Activated naive CD8-positive, alpha-beta T cell treated with anti-CD3 and anti-CD28 coated beads for 36 hours (primary cell): ENCODE data around the gene TRIM5. TPM values are rescaled to one million over a fixed set of nuclear protein-coding genes. Genes with fewer than 3 reads are reported as not detected.
"Not testable (repeated sequence)": the region's sequence is repeated elsewhere in the genome, so short reads cannot be mapped to it uniquely, and the experiment has no call there.

Experiments
- DNase-seq: peaks from one replicate; pipeline ENCODE4 v3.0.0; 2021
- H3K27ac Mint-ChIP-seq: one replicate; pipeline ENCODE4 v1.8.0; 2022; ENCODE audit warnings: mild to moderate bottlenecking, moderate library complexity, mixed read lengths
- H3K27me3 Mint-ChIP-seq: one replicate; pipeline ENCODE4 v1.8.0; 2022; ENCODE audit warnings: mild to moderate bottlenecking, mixed read lengths
- H3K36me3 Mint-ChIP-seq: one replicate; pipeline ENCODE4 v1.8.0; 2021; ENCODE audit warnings: mild to moderate bottlenecking, mixed read lengths
- H3K4me1 Mint-ChIP-seq: one replicate; pipeline ENCODE4 v1.8.0; 2021; ENCODE audit warnings: mixed read lengths
- H3K4me3 Mint-ChIP-seq: one replicate; pipeline ENCODE4 v1.8.0; 2022; ENCODE audit warnings: mild to moderate bottlenecking, moderate library complexity, mixed read lengths
- H3K9me3 Mint-ChIP-seq: one replicate; pipeline ENCODE4 v1.8.0; 2022; ENCODE audit warnings: mixed read lengths
- total RNA-seq, 2 experiments: library from RNA; stranded (reverse); gene quantifications; one replicate each; pipeline ENCODE4 v1.2.3, GENCODE V29; 2021

TRIM5 gene, protein sequence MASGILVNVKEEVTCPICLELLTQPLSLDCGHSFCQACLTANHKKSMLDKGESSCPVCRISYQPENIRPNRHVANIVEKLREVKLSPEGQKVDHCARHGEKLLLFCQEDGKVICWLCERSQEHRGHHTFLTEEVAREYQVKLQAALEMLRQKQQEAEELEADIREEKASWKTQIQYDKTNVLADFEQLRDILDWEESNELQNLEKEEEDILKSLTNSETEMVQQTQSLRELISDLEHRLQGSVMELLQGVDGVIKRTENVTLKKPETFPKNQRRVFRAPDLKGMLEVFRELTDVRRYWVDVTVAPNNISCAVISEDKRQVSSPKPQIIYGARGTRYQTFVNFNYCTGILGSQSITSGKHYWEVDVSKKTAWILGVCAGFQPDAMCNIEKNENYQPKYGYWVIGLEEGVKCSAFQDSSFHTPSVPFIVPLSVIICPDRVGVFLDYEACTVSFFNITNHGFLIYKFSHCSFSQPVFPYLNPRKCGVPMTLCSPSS
- 10 to 100 TPM; 18.7 to 20.3 TPM for total RNA-seq

GRCh38 chr11:5684646-5685362 lies at the start of gene TRIM5:
Gene TRIM5, minus strand, starts transcription at chr11:5685074. Its CDS starts 4,897 bp downstream, at chr11:5680177.
- H3K9me3 Mint-ChIP-seq, result peaks cover 3% of the 10 kb centered on the region

DNA sequence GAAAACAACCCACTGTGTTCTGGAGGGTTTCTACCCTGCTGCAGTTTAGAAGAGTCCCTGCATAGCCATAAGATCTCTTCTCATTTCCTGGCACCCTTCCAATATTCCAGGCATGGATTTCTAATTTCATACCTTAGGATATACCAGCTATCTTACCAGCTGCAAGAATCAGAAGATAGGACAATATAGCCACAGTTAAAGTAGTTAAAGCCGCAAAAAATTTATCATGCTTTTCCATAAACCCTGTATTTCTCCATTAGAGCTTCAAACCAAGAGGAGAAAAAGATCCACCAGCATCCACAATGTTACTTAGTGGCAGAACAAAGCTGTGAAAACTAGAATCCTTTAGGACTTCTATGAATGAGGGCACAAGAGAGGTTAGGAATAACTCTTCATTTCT lies 42.8 kb upstream of the TRIM5 start:
- H3K4me1 Mint-ChIP-seq, result no peaks in the 10 kb centered on the region
- H3K9me3 Mint-ChIP-seq, result no peaks in the 10 kb centered on the region
- no peaks in the 10 kb centered on the region for H3K27me3 Mint-ChIP-seq
- H3K4me3 Mint-ChIP-seq, result no peak overlapping the region
- no peak overlapping the region for H3K27ac Mint-ChIP-seq
- no peak for DNase-seq
- no peaks in the 10 kb centered on the region for H3K36me3 Mint-ChIP-seq

More at GRCh38 chr11:5684646-5685362, at the start of gene TRIM5:
- H3K4me3 Mint-ChIP-seq, result peak within 1 kb of the TSS; percentile 87
- H3K4me1 Mint-ChIP-seq, result peaks cover 39% of the 10 kb centered on the region
- DNase-seq, result peak; percentile 81
- peaks cover 13% of the 10 kb centered on the region for H3K36me3 Mint-ChIP-seq
- peak within 1 kb of the TSS; percentile 99 for H3K27ac Mint-ChIP-seq
- H3K27me3 Mint-ChIP-seq, result no peaks in the 10 kb centered on the region

DNA sequence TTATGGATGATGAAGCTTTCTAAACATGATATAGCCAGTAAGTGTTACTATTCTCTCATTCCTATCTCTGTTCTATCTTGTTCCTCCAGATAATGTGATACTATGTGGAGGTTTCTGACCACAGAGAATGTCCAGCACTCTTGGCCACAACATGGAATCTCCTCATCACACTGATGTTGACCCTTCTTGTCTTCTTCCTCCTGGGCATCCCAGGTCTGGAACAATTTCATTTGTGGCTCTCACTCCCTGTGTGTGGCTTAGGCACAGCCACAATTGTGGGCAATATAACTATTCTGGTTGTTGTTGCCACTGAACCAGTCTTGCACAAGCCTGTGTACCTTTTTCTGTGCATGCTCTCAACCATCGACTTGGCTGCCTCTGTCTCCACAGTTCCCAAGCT lies 41.5 kb upstream of the TRIM5 start:
- H3K4me1 Mint-ChIP-seq, result no peaks in the 10 kb centered on the region
- H3K27me3 Mint-ChIP-seq, result no peaks in the 10 kb centered on the region
- H3K4me3 Mint-ChIP-seq, result no peak overlapping the region
- no peaks in the 10 kb centered on the region for H3K36me3 Mint-ChIP-seq
- no peak for DNase-seq
- H3K9me3 Mint-ChIP-seq, result no peaks in the 10 kb centered on the region
- no peak overlapping the region for H3K27ac Mint-ChIP-seq

- Mint-ChIP-seq H3K27me3 (no peaks in the 10 kb centered on the region), H3K27ac (no peak overlapping the region), H3K4me3 (no peak overlapping the region), H3K4me1 (no peaks in the 10 kb centered on the region), H3K36me3 (peaks cover 9% of the 10 kb centered on the region), H3K9me3 (no peaks in the 10 kb centered on the region)
- no peak for DNase-seq
Measured at GRCh38 chr11:5722622-5723021, 37.7 kb upstream of the TRIM5 start.

DNA sequence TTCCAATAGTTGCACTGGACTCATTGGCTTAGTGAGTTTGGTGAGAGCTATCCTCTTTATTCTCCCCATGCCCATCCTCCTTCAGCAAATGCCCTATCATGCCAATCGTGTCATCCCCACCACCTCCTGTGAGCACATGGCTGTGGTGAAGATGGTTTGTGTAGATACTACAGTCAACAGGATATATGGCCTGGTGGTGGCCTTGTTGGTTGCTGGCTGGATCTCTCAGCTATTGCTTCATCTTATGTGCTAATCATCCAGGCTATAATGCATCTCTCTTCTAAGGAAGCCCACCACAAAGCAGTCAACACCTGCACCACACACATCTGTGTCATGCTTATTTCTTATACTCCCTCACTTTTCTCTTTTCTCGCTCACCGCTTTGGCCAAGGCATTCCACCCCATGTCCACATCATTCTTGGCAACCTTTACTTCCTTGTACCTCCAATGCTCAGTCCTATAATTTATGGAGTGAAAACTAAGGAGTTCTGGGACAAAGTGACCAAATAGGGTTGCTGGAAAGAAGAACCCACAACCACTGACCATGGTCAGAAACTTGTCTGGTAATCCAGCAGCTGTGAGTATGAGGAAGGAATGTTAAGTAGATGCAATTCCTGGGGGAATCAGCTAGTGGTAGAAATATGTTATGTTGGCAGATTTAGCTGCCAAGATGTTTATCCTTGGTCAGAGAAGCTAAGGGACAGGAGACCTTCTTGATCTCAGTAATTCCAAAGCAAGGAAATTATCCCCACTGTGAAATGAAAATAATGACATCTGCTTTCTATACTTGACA lies 35.0 kb upstream of the TRIM5 start:
- H3K9me3 Mint-ChIP-seq, result peaks cover 2% of the 10 kb centered on the region
- H3K27ac Mint-ChIP-seq, result no peak overlapping the region
- no peaks in the 10 kb centered on the region for H3K27me3 Mint-ChIP-seq
- no peak for DNase-seq
- H3K36me3 Mint-ChIP-seq, result peaks cover 17% of the 10 kb centered on the region
- H3K4me3 Mint-ChIP-seq, result no peak overlapping the region
- no peaks in the 10 kb centered on the region for H3K4me1 Mint-ChIP-seq

- peaks cover 17% of the 10 kb centered on the region for H3K36me3 Mint-ChIP-seq
- not testable (repeated sequence) for H3K4me3 Mint-ChIP-seq, H3K27me3 Mint-ChIP-seq, H3K9me3 Mint-ChIP-seq, DNase-seq, H3K4me1 Mint-ChIP-seq, H3K27ac Mint-ChIP-seq
Measured at GRCh38 chr11:5716518-5716917, 31.6 kb upstream of the TRIM5 start.

DNA sequence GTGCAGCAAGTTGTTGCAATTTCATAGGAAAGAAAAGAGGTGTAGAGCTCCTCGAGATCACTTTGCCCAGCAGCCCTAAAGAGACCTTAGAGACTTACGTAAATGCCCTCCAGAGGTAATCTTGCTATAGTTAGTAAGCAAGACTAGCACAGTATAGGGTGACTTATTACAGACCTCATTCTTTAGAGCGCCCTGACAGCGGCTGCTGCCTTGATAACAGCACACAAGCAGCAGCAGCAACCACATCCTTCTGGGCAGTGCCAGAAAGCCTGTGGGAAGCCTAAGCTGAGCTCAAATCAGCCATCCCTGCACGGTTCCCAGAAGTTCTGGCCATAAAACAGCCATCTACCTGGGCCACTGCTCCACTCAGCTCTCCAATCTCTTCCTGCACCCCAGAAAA lies 28.8 kb upstream of the TRIM5 start:
- no peak for DNase-seq
- Mint-ChIP-seq H3K36me3 (peaks cover 17% of the 10 kb centered on the region), H3K4me1 (peaks cover 5% of the 10 kb centered on the region), H3K27me3 (no peaks in the 10 kb centered on the region), H3K4me3 (no peak overlapping the region), H3K27ac (no peak overlapping the region), H3K9me3 (peaks cover 2% of the 10 kb centered on the region)

- peak overlapping the region; percentile 68 for H3K27ac Mint-ChIP-seq
Measured at GRCh38 chr11:5712507-5712906, 27.6 kb upstream of the TRIM5 start.

DNA sequence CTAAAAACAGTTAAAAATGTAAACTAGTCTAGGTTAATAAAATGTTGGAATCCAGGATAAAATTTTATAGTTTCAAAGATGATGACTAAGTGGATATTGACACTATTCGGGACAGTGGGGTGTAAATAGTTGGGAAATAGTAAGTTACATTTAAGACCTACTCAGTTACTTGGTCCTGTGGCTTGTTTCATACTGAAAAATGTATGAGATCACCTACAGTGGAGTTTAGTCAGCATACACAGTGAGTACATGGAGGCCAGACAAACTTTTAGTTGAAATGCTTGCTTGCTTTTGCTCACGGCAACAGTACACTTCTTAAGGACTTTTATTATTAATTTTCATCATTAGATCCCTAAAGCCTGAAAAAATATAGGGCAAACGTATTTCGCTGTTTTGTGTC lies 20.8 kb upstream of the TRIM5 start:
- no peaks in the 10 kb centered on the region for H3K9me3 Mint-ChIP-seq
- H3K4me3 Mint-ChIP-seq, result no peak overlapping the region
- H3K36me3 Mint-ChIP-seq, result peaks cover 52% of the 10 kb centered on the region
- peak overlapping the region; percentile 42 for H3K27ac Mint-ChIP-seq
- DNase-seq, result no peak
- peaks cover 29% of the 10 kb centered on the region for H3K4me1 Mint-ChIP-seq
- H3K27me3 Mint-ChIP-seq, result no peaks in the 10 kb centered on the region

More at GRCh38 chr11:5712507-5712906, 27.6 kb upstream of the TRIM5 start:
- Mint-ChIP-seq H3K9me3 (peaks cover 2% of the 10 kb centered on the region), H3K27me3 (no peaks in the 10 kb centered on the region), H3K4me3 (no peak overlapping the region), H3K4me1 (peaks cover 5% of the 10 kb centered on the region), H3K36me3 (peaks cover 24% of the 10 kb centered on the region)
- no peak for DNase-seq

DNA sequence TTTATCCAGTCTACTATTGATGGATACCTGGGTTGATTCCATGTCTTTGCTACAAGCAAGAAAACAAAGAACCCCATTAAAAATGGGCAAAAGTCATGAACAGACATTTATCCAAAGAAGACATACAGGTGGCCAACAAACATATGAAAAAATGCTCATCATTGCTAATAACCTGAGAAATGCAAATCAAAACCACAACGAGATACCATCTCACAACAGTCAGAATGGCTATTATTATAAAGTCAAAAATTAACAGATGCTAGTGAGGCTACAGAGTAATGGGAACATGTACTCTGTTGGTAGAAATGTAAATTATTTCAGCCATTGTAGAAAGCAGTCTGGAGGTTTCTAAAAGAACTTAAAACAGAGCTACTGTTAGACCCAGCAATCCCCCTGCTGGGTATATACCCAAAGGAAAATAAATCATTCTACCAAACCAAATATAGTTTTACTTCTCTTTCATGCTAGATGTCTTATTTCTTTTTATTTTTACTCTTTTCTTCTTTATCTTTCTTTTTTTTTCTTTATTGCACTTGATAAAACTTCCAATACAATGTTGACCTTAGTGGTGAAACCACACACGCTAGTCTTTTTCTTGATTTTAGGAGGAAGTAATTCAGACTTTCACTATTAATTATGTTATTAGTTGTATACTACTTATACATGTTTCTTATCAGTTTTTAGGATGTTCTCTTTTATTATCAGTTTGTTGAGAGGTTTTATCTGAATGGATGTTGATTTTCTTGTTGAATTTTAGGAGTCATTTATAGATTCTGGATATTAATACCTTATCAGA lies 19.1 kb upstream of the TRIM5 start:
- Mint-ChIP-seq H3K27me3 (no peaks in the 10 kb centered on the region), H3K36me3 (peaks cover 55% of the 10 kb centered on the region), H3K9me3 (no peaks in the 10 kb centered on the region), H3K4me3 (no peak overlapping the region), H3K4me1 (peaks cover 34% of the 10 kb centered on the region), H3K27ac (peak overlapping the region; percentile 42)
- DNase-seq, result no peak

- DNase-seq, result no peak
- Mint-ChIP-seq H3K27ac (peak overlapping the region; percentile 52), H3K4me1 (peaks cover 50% of the 10 kb centered on the region), H3K9me3 (no peaks in the 10 kb centered on the region), H3K27me3 (no peaks in the 10 kb centered on the region), H3K36me3 (peaks cover 71% of the 10 kb centered on the region), H3K4me3 (no peak overlapping the region)
Measured at GRCh38 chr11:5701055-5701577, 16.2 kb upstream of the TRIM5 start.

DNA sequence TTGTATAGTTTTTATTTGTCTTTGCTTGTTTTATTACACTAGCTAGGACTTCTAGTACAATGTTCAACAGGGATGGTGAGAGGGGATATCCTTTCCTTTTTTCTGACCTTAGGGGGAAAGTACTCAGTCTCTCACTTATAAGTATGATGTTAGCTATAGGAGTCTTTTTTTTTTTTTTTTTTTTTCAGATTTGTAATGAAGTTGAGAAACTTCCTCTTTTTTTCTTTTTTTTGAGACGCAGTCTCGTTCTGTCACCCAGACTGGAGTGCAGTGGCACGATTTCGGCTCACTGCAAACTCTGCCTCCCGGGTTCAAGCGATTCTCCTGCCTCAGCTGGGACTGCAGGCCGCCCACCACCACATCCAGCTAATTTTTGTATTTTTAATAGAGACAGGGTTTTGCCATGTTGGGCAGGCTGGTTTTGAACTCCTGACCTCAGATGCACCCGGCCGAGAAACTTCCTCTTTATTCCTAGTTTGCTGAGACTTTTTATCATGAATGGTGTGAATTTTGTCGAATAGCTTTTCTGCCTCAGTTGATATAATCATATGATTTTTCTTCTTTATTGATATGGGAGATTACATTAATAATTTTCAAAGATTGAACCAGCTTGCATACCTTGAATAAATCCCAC lies 15.7 kb upstream of the TRIM5 start:
- H3K4me3 Mint-ChIP-seq, result peak overlapping the region; percentile 14
- H3K36me3 Mint-ChIP-seq, result peaks cover 72% of the 10 kb centered on the region
- H3K27me3 Mint-ChIP-seq, result no peaks in the 10 kb centered on the region
- H3K4me1 Mint-ChIP-seq, result peaks cover 51% of the 10 kb centered on the region
- H3K27ac Mint-ChIP-seq, result peak overlapping the region; percentile 52
- DNase-seq, result no peak
- no peaks in the 10 kb centered on the region for H3K9me3 Mint-ChIP-seq

- Mint-ChIP-seq H3K4me1 (peaks cover 50% of the 10 kb centered on the region), H3K27ac (peak overlapping the region; percentile 42), H3K27me3 (no peaks in the 10 kb centered on the region), H3K36me3 (peaks cover 66% of the 10 kb centered on the region), H3K4me3 (no peak overlapping the region), H3K9me3 (no peaks in the 10 kb centered on the region)
- DNase-seq, result no peak
Measured at GRCh38 chr11:5698281-5698680, 13.4 kb upstream of the TRIM5 start.

- peak overlapping the region; percentile 36 for H3K27ac Mint-ChIP-seq
- H3K4me1 Mint-ChIP-seq, result peaks cover 52% of the 10 kb centered on the region
- H3K36me3 Mint-ChIP-seq, result peaks cover 66% of the 10 kb centered on the region
Measured at GRCh38 chr11:5696210-5696609, 11.3 kb upstream of the TRIM5 start.

More at GRCh38 chr11:5696210-5696609, 11.3 kb upstream of the TRIM5 start:
- DNase-seq, result no peak
- Mint-ChIP-seq H3K9me3 (no peaks in the 10 kb centered on the region), H3K4me3 (no peak overlapping the region), H3K27me3 (no peaks in the 10 kb centered on the region)
